GM12878 (cell line): ENCODE data around the gene YY1. TPM values are rescaled to one million over a fixed set of nuclear protein-coding genes. Genes with fewer than 3 reads are reported as not detected.

Experiments used
- BHLHE40 ChIP-seq, 2 experiments: fragments of 450-650 bp in 1 of 2; IDR thresholded peaks; 2 replicates each; pipeline ENCODE4 v1.6.1; 2011 to 2017; ENCODE audit warnings: low read depth in 2 of 2, borderline replicate concordance in 1 of 2, improper control_type of control experiment in 1 of 2, low read length in 1 of 2, mild to moderate bottlenecking in 1 of 2
- BRCA1 ChIP-seq: IDR thresholded peaks from 2 replicates; pipeline ENCODE4 v1.6.1; 2011; ENCODE audit warnings: low read depth, low read length, improper control_type of control experiment
- DPF2 ChIP-seq: fragments of 450-650 bp; IDR thresholded peaks from 2 replicates; pipeline ENCODE4 v1.6.1; 2017; ENCODE audit warnings: mild to moderate bottlenecking
- EGR1 ChIP-seq, 2 experiments: IDR thresholded peaks; 1 replicate in 1 of 2; 2 replicates in 1 of 2; pipeline ENCODE4 v1.6.1; 2011 to 2012; ENCODE audit warnings: low read depth in 2 of 2, low read length in 2 of 2, borderline replicate concordance in 1 of 2, mild to moderate bottlenecking in 1 of 2, moderate library complexity in 1 of 2
- GABPA ChIP-seq: IDR thresholded peaks from 2 replicates; pipeline ENCODE4 v1.6.1; 2014; ENCODE audit warnings: antibody characterized with exemption, low read depth, mild to moderate bottlenecking, inconsistent platforms
- GATAD2B ChIP-seq: fragments of 450-650 bp; conservative IDR thresholded peaks from 2 replicates; pipeline ENCODE4 v1.6.1; 2017; ENCODE audit warnings: low read depth, mild to moderate bottlenecking, moderate library complexity
- MTA3 ChIP-seq: IDR thresholded peaks from 2 replicates; pipeline ENCODE4 v1.6.1; 2012; ENCODE audit warnings: low read length, inconsistent platforms, borderline replicate concordance
- NFXL1 ChIP-seq: fragments of 450-650 bp; IDR thresholded peaks from 2 replicates; pipeline ENCODE4 v1.6.1; 2017; ENCODE audit warnings: antibody characterized with exemption, mild to moderate bottlenecking, borderline replicate concordance
- NR2F1 ChIP-seq: fragments of 450-650 bp; conservative IDR thresholded peaks from 2 replicates; pipeline ENCODE4 v1.6.1; 2017; ENCODE audit warnings: mild to moderate bottlenecking
- PML ChIP-seq: IDR thresholded peaks from 2 replicates; pipeline ENCODE4 v1.6.1; 2012; ENCODE audit warnings: low read length, inconsistent platforms
- SPI1 ChIP-seq: IDR thresholded peaks from 2 replicates; pipeline ENCODE4 v1.6.1; 2011; ENCODE audit warnings: low read depth, mild to moderate bottlenecking, low read length, moderate library complexity, borderline replicate concordance; ENCODE audit not compliant: insufficient read depth
- TARDBP ChIP-seq: IDR thresholded peaks from 2 replicates; pipeline ENCODE4 v1.6.1; 2016; ENCODE audit warnings: borderline replicate concordance
- TBL1XR1 ChIP-seq: IDR thresholded peaks from 2 replicates; pipeline ENCODE4 v1.6.1; 2012; ENCODE audit warnings: low read depth, low read length, improper control_type of control experiment
- ZNF622 ChIP-seq: fragments of 450-650 bp; IDR thresholded peaks from 2 replicates; pipeline ENCODE4 v1.6.1; 2017; ENCODE audit warnings: mild to moderate bottlenecking, inconsistent platforms
- ZSCAN29 ChIP-seq: fragments of 450-650 bp; IDR thresholded peaks from 2 replicates; pipeline ENCODE4 v1.6.1; 2017; ENCODE audit warnings: mild to moderate bottlenecking, moderate library complexity
- polyA plus RNA-seq, 11 experiments: library from polyadenylated mRNA; depleted of rRNA in 4 of 11; unstranded in 6 of 11; stranded (reverse) in 5 of 11; fragments of >200 nt; fragmentation: Nextera tagmentation in 4 of 11; fragmentation: Illumina TruSeq in 1 of 11; extraction: Ambion mirVana in 4 of 11; extraction: Trizol in 1 of 11; gene quantifications; 1 replicate in 1 of 11; 2 replicates in 10 of 11; pipeline versions ENCODE4 v1.2.1 to v1.2.3, GENCODE V29; 2011 to 2016; ENCODE audit warnings: inconsistent platforms in 2 of 11, missing spikeins in 2 of 11, low read depth in 1 of 11
- total RNA-seq, 4 experiments: library from RNA; depleted of rRNA in 3 of 4; stranded (reverse); fragments of >200 nt in 3 of 4; fragmentation: Illumina TruSeq in 1 of 4; extraction: Trizol in 1 of 4; gene quantifications; 2 replicates each; pipeline versions ENCODE4 v1.2.1 to v1.2.3, GENCODE V29; 2013 to 2021
- TF ChIP-seq, protein P1 (sequence below): fragments of 150-350 bp; IDR thresholded peaks from 2 replicates; pipeline ENCODE4 v1.6.1; 2014; ENCODE audit warnings: mild to moderate bottlenecking, low read depth, low read length
- TF ChIP-seq, protein P2 (sequence below): IDR thresholded peaks from 2 replicates; pipeline ENCODE4 v1.6.1; 2011; ENCODE audit warnings: borderline replicate concordance, low read depth, mild to moderate bottlenecking, moderate library complexity, low read length; ENCODE audit not compliant: insufficient read depth, poor library complexity, severe bottlenecking
- TF ChIP-seq, protein P3 (sequence below): fragments of 450-650 bp; formaldehyde crosslinking; IDR thresholded peaks from 2 replicates; pipeline ENCODE4 v1.5.0; 2022; ENCODE audit warnings: mild to moderate bottlenecking, missing genetic modification characterization
- TF ChIP-seq, protein P4 (sequence below): fragments of 450-650 bp; IDR thresholded peaks from 2 replicates; pipeline ENCODE4 v1.6.1; 2016; ENCODE audit warnings: mild to moderate bottlenecking
- TF ChIP-seq, protein P5 (sequence below): fragments of 450-650 bp; IDR thresholded peaks from 2 replicates; pipeline ENCODE4 v1.6.1; 2014; ENCODE audit warnings: mild to moderate bottlenecking

YY1 gene
- total and polyA plus RNA-seq, 10 of the 15 experiments (the other 5 are each of a cell fraction or from before 2014, with no cell fraction given), result 23.7 to 74.0 (median 39.9) TPM

DNA sequence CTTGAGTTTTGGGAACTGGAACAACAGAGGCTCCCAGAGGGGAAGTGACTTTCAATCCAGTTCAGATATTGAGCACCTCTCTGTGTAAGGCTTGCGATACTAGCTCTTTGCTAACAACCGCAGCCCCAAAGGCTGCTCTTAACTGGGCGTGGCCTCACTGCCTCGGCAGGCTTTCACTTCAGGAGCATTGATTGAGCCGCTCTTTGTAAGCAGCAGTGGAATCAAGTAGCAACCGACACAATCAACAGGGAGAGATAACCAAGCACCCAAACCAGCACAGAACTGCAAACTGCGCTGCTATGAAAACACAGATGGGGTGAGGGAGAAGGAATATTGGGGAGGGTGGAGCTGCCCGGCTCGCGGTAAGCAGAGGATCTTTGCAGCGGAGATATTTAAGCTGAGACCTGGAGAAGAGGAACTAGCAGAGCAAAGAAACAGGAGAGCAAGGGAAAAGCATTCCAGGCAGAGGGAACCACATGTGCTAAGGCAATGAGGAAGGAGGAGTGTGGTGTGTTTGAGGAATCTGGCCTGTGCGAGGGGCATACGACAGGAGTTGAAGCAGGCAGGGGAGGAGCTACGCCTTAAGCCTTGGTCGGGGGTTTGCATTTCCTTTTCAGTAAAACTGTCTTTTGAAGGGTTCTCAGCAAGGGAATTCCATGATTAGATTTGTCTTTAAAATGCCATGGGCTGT, 17.3 kb upstream of the YY1 start (continued):
- no peak for TF ChIP-seq NFXL1
- TF ChIP-seq, protein P1, sequence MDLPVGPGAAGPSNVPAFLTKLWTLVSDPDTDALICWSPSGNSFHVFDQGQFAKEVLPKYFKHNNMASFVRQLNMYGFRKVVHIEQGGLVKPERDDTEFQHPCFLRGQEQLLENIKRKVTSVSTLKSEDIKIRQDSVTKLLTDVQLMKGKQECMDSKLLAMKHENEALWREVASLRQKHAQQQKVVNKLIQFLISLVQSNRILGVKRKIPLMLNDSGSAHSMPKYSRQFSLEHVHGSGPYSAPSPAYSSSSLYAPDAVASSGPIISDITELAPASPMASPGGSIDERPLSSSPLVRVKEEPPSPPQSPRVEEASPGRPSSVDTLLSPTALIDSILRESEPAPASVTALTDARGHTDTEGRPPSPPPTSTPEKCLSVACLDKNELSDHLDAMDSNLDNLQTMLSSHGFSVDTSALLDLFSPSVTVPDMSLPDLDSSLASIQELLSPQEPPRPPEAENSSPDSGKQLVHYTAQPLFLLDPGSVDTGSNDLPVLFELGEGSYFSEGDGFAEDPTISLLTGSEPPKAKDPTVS, result no peak
- TF ChIP-seq TBL1XR1, result no peak
- TF ChIP-seq ZNF622, result no peak
- TF ChIP-seq SPI1, result peak; percentile 72
- TF ChIP-seq NR2F1, result no peak
- TF ChIP-seq TARDBP, result no peak
- TF ChIP-seq, protein P2, sequence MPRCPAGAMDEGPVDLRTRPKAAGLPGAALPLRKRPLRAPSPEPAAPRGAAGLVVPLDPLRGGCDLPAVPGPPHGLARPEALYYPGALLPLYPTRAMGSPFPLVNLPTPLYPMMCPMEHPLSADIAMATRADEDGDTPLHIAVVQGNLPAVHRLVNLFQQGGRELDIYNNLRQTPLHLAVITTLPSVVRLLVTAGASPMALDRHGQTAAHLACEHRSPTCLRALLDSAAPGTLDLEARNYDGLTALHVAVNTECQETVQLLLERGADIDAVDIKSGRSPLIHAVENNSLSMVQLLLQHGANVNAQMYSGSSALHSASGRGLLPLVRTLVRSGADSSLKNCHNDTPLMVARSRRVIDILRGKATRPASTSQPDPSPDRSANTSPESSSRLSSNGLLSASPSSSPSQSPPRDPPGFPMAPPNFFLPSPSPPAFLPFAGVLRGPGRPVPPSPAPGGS, result no peak
- TF ChIP-seq BHLHE40 (IDR thresholded peaks at IDR 0.05; ENCODE audit: borderline replicate concordance in 1 of 2, low read depth in 2 of 2, low read length in 1 of 2), result no peak
- no peak for TF ChIP-seq BRCA1
- TF ChIP-seq GATAD2B, result 0 out of 2 replicates have a peak, but pooled peaks have one; percentile 32
- TF ChIP-seq PML, result no peak
- TF ChIP-seq, protein P3, sequence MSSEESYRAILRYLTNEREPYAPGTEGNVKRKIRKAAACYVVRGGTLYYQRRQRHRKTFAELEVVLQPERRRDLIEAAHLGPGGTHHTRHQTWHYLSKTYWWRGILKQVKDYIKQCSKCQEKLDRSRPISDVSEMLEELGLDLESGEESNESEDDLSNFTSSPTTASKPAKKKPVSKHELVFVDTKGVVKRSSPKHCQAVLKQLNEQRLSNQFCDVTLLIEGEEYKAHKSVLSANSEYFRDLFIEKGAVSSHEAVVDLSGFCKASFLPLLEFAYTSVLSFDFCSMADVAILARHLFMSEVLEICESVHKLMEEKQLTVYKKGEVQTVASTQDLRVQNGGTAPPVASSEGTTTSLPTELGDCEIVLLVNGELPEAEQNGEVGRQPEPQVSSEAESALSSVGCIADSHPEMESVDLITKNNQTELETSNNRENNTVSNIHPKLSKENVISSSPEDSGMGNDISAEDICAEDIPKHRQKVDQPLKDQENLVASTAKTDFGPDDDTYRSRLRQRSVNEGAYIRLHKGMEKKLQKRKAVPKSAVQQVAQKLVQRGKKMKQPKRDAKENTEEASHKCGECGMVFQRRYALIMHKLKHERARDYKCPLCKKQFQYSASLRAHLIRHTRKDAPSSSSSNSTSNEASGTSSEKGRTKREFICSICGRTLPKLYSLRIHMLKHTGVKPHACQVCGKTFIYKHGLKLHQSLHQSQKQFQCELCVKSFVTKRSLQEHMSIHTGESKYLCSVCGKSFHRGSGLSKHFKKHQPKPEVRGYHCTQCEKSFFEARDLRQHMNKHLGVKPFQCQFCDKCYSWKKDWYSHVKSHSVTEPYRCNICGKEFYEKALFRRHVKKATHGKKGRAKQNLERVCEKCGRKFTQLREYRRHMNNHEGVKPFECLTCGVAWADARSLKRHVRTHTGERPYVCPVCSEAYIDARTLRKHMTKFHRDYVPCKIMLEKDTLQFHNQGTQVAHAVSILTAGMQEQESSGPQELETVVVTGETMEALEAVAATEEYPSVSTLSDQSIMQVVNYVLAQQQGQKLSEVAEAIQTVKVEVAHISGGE (CRISPR knock-in tag), result no peak
- no peak for TF ChIP-seq ZSCAN29
- TF ChIP-seq, protein P4, sequence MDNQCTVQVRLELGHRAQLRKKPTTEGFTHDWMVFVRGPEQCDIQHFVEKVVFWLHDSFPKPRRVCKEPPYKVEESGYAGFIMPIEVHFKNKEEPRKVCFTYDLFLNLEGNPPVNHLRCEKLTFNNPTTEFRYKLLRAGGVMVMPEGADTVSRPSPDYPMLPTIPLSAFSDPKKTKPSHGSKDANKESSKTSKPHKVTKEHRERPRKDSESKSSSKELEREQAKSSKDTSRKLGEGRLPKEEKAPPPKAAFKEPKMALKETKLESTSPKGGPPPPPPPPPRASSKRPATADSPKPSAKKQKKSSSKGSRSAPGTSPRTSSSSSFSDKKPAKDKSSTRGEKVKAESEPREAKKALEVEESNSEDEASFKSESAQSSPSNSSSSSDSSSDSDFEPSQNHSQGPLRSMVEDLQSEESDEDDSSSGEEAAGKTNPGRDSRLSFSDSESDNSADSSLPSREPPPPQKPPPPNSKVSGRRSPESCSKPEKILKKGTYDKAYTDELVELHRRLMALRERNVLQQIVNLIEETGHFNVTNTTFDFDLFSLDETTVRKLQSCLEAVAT, result 0 out of 2 replicates have a peak, but pooled peaks have one; percentile 36
- TF ChIP-seq, protein P5, sequence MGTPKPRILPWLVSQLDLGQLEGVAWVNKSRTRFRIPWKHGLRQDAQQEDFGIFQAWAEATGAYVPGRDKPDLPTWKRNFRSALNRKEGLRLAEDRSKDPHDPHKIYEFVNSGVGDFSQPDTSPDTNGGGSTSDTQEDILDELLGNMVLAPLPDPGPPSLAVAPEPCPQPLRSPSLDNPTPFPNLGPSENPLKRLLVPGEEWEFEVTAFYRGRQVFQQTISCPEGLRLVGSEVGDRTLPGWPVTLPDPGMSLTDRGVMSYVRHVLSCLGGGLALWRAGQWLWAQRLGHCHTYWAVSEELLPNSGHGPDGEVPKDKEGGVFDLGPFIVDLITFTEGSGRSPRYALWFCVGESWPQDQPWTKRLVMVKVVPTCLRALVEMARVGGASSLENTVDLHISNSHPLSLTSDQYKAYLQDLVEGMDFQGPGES, result no peak
- TF ChIP-seq GABPA, result no peak
- TF ChIP-seq DPF2, result no peak
- no peak for TF ChIP-seq EGR1 (IDR thresholded peaks at IDR 0.05; ENCODE audit: borderline replicate concordance in 1 of 2, low read depth in 2 of 2, low read length in 2 of 2)
- no peak for TF ChIP-seq MTA3
